ENCODE measurements around the gene KLHDC7A.

The KLHDC7A gene

DNA sequence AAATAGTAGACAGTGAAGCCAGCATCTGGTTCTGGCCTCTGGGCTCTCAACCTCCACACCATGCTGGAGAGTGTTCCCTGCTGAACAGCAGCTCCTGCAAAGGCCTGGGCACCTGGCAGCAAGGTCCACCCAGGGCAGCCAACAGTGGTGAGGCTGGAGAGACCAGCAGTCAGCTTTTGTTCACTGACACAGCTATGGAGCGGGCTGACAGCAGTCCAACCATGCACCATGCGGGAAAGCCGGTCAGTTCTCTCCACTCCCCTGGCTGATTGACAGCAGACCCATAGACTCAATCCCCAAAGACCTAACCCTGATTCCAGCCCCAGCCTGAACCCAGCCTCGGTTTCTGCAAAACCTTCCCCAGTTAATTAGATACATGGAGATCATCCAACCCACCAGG, 49.0 kb downstream of the KLHDC7A start:
- DNase-seq (ENCODE audit: low read depth): no peak
- TF ChIP-seq CTCF (conservative IDR thresholded peaks at IDR 0.05; ENCODE audit: control insufficient read depth, insufficient read depth, low read depth, low read length): no peak
- no peak overlapping the region for H3K4me3 ChIP-seq (ENCODE audit: control insufficient read depth, low read depth, low read length)

DNA sequence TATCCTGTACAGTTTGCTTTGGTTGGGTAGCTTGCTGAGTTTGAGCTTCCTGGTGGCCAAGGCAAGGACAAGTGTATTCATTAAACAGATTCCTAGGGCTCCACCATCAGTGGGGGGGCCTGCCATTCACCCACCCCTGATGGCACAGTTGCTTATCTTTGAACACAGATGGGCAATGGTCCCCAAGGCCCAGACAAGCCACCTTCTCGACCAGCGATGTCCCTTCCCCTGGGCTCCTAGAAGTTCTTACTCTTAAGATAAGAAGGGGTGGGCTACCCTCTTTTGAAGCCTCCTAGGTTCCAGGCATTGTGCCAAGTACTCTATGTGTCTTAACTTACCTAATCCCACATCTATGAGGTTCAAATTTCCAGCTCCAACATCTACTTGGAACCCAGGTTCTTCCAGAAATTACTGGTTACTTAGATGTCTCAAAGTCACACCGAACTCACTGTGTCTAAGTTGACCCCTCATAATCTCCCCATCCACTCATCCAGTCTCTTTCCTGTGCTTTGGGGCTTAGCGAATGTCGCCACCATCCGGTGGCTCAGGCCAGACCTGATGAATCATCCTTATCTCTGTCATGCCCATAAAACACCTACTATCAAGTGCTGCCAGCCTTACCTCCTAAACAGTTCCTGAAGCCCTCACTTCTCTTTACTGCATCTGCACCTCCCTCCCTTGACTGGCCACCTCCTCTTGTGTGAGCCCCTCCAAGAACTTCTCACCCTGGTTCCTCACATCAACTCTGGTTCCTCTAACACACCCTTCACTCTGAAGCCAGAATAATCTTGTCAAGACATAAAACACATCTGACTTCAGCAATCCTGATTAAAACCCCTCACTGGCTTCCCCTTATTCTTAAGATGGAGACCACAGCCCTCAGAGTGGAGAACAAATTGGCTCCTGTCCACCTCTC, 50.1 kb downstream of the KLHDC7A start:
- no peak overlapping the region for H3K4me3 ChIP-seq (ENCODE audit: control insufficient read depth, low read depth, low read length)
- no peak for DNase-seq (ENCODE audit: low read depth)
- TF ChIP-seq CTCF (conservative IDR thresholded peaks at IDR 0.05; ENCODE audit: control insufficient read depth, insufficient read depth, low read depth, low read length): no peak

GRCh38 chr1:18531503-18531845, 50.7 kb downstream of the KLHDC7A start:
- TF ChIP-seq CTCF (conservative IDR thresholded peaks at IDR 0.05; ENCODE audit: control insufficient read depth, insufficient read depth, low read depth, low read length): no peak
- H3K4me3 ChIP-seq (ENCODE audit: control insufficient read depth, low read depth, low read length): no peak overlapping the region
- DNase-seq (ENCODE audit: low read depth): no peak

- TF ChIP-seq CTCF (conservative IDR thresholded peaks at IDR 0.05; ENCODE audit: control insufficient read depth, insufficient read depth, low read depth, low read length): no peak
- no peak overlapping the region for H3K4me3 ChIP-seq (ENCODE audit: control insufficient read depth, low read depth, low read length)
- DNase-seq (ENCODE audit: low read depth): no peak
These were observed 51.9 kb downstream of the KLHDC7A start for GRCh38 chr1:18532390-18533170.

- no peak for DNase-seq (ENCODE audit: low read depth)
- no peak overlapping the region for H3K4me3 ChIP-seq (ENCODE audit: control insufficient read depth, low read depth, low read length)
- TF ChIP-seq CTCF (conservative IDR thresholded peaks at IDR 0.05; ENCODE audit: control insufficient read depth, insufficient read depth, low read depth, low read length): no peak
These were observed 52.5 kb downstream of the KLHDC7A start for GRCh38 chr1:18533259-18533658.

GRCh38 chr1:18534810-18535205, 54.1 kb downstream of the KLHDC7A start:
- DNase-seq (ENCODE audit: low read depth): no peak
- TF ChIP-seq CTCF (conservative IDR thresholded peaks at IDR 0.05; ENCODE audit: control insufficient read depth, insufficient read depth, low read depth, low read length): no peak
- no peak overlapping the region for H3K4me3 ChIP-seq (ENCODE audit: control insufficient read depth, low read depth, low read length)

All from fibroblast of mammary gland (primary cell).